OCI-LY3 (cell line): Measurements from ENCODE around the gene CCDC110.

ENCODE experiments used
- EZH2phosphoT487 ChIP-seq: fragments of 200-600 bp; shearing (Covaris generic); IDR thresholded peaks from 2 replicates; pipeline ENCODE4 v1.6.1; 2018; ENCODE audit warnings: antibody characterized with exemption, mixed run types, low read depth
- TF ChIP-seq, protein P1 (sequence below): fragments of 200-600, 300-600 bp; sonication (generic); IDR thresholded peaks from 2 replicates; pipeline ENCODE4 v1.5.1; 2014; ENCODE audit warnings: antibody characterized with exemption, low read length, low read depth

GRCh38 chr4:185500035-185500434 lies 28.5 kb upstream of the CCDC110 start:
- TF ChIP-seq, protein P1, sequence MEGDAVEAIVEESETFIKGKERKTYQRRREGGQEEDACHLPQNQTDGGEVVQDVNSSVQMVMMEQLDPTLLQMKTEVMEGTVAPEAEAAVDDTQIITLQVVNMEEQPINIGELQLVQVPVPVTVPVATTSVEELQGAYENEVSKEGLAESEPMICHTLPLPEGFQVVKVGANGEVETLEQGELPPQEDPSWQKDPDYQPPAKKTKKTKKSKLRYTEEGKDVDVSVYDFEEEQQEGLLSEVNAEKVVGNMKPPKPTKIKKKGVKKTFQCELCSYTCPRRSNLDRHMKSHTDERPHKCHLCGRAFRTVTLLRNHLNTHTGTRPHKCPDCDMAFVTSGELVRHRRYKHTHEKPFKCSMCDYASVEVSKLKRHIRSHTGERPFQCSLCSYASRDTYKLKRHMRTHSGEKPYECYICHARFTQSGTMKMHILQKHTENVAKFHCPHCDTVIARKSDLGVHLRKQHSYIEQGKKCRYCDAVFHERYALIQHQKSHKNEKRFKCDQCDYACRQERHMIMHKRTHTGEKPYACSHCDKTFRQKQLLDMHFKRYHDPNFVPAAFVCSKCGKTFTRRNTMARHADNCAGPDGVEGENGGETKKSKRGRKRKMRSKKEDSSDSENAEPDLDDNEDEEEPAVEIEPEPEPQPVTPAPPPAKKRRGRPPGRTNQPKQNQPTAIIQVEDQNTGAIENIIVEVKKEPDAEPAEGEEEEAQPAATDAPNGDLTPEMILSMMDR: no peak
- TF ChIP-seq EZH2phosphoT487: no peak
